Activated naive CD8-positive, alpha-beta T cell treated with anti-CD3 and anti-CD28 coated beads for 36 hours (primary cell): ENCODE measurements around the gene RAB6A. TPM values are rescaled to one million over a fixed set of nuclear protein-coding genes. Genes with fewer than 3 reads are reported as not detected.
"Not testable (repeated sequence)": the region's sequence is repeated elsewhere in the genome, so short reads cannot be mapped to it uniquely, and the experiment has no call there.

Experiments used
- DNase-seq: peaks from one replicate; pipeline ENCODE4 v3.0.0; 2021
- H3K27ac Mint-ChIP-seq: one replicate; pipeline ENCODE4 v1.8.0; 2022; ENCODE audit warnings: mild to moderate bottlenecking, moderate library complexity, mixed read lengths
- H3K27me3 Mint-ChIP-seq: one replicate; pipeline ENCODE4 v1.8.0; 2022; ENCODE audit warnings: mild to moderate bottlenecking, mixed read lengths
- H3K36me3 Mint-ChIP-seq: one replicate; pipeline ENCODE4 v1.8.0; 2021; ENCODE audit warnings: mild to moderate bottlenecking, mixed read lengths
- H3K4me1 Mint-ChIP-seq: one replicate; pipeline ENCODE4 v1.8.0; 2021; ENCODE audit warnings: mixed read lengths
- H3K4me3 Mint-ChIP-seq: one replicate; pipeline ENCODE4 v1.8.0; 2022; ENCODE audit warnings: mild to moderate bottlenecking, moderate library complexity, mixed read lengths
- H3K9me3 Mint-ChIP-seq: one replicate; pipeline ENCODE4 v1.8.0; 2022; ENCODE audit warnings: mixed read lengths
- total RNA-seq, 2 experiments: library from RNA; stranded (reverse); gene quantifications; one replicate each; pipeline ENCODE4 v1.2.3, GENCODE V29; 2021

The RAB6A gene
- total RNA-seq, result 10 to 100 TPM; 54.7 to 57.3 TPM

- Mint-ChIP-seq H3K4me1 (peaks cover 20% of the 10 kb centered on the region), H3K27ac (peak within 1 kb of the TSS; percentile 89), H3K9me3 (no peaks in the 10 kb centered on the region), H3K27me3 (peaks cover 5% of the 10 kb centered on the region), H3K4me3 (peak within 1 kb of the TSS; percentile 97), H3K36me3 (peaks cover 6% of the 10 kb centered on the region)
- peak; percentile 99 for DNase-seq
Observed at GRCh38 chr11:73760679-73761402, at the start of gene RAB6A. Gene RAB6A (minus strand): TSS chr11:73761074. CDS start chr11:73760635, 439 bp downstream.

GRCh38 chr11:73810637-73811036, 49.8 kb upstream of the RAB6A start:
- H3K4me1 Mint-ChIP-seq, result peaks cover 6% of the 10 kb centered on the region

GRCh38 chr11:73808052-73808451, 47.2 kb upstream of the RAB6A start:
- no peak for DNase-seq
- Mint-ChIP-seq H3K27ac (no peak overlapping the region), H3K4me1 (peaks cover 3% of the 10 kb centered on the region), H3K27me3 (no peaks in the 10 kb centered on the region), H3K9me3 (no peaks in the 10 kb centered on the region), H3K4me3 (no peak overlapping the region), H3K36me3 (peaks cover 23% of the 10 kb centered on the region)

More at GRCh38 chr11:73810637-73811036, 49.8 kb upstream of the RAB6A start:
- Mint-ChIP-seq H3K27ac (no peak overlapping the region), H3K9me3 (no peaks in the 10 kb centered on the region), H3K27me3 (no peaks in the 10 kb centered on the region), H3K36me3 (peaks cover 22% of the 10 kb centered on the region), H3K4me3 (no peak overlapping the region)
- DNase-seq, result no peak

- no peak for DNase-seq
- H3K9me3 Mint-ChIP-seq, result no peaks in the 10 kb centered on the region
- H3K4me1 Mint-ChIP-seq, result no peaks in the 10 kb centered on the region
- no peak overlapping the region for H3K27ac Mint-ChIP-seq
- H3K36me3 Mint-ChIP-seq, result peaks cover 17% of the 10 kb centered on the region
- H3K4me3 Mint-ChIP-seq, result no peak overlapping the region
- H3K27me3 Mint-ChIP-seq, result no peaks in the 10 kb centered on the region
Observed at GRCh38 chr11:73804712-73805111, 43.8 kb upstream of the RAB6A start.

- Mint-ChIP-seq H3K4me1 (no peaks in the 10 kb centered on the region), H3K27me3 (no peaks in the 10 kb centered on the region), H3K36me3 (peaks cover 7% of the 10 kb centered on the region), H3K4me3 (no peak overlapping the region), H3K9me3 (no peaks in the 10 kb centered on the region), H3K27ac (no peak overlapping the region)
- DNase-seq, result no peak
Observed at GRCh38 chr11:73801136-73801535, 40.3 kb upstream of the RAB6A start.

- H3K36me3 Mint-ChIP-seq, result peaks cover 4% of the 10 kb centered on the region
- H3K27me3 Mint-ChIP-seq, result no peaks in the 10 kb centered on the region
- no peak for DNase-seq
- H3K4me3 Mint-ChIP-seq, result no peak overlapping the region
- H3K4me1 Mint-ChIP-seq, result no peaks in the 10 kb centered on the region
- no peaks in the 10 kb centered on the region for H3K9me3 Mint-ChIP-seq
- H3K27ac Mint-ChIP-seq, result no peak overlapping the region
Observed at GRCh38 chr11:73800276-73800806, 39.5 kb upstream of the RAB6A start.

- Mint-ChIP-seq H3K27me3 (no peaks in the 10 kb centered on the region), H3K36me3 (peaks cover 7% of the 10 kb centered on the region), H3K4me3 (no peak overlapping the region)
Observed at GRCh38 chr11:73797457-73797856, 36.6 kb upstream of the RAB6A start.

GRCh38 chr11:73795925-73796632, 35.2 kb upstream of the RAB6A start:
- Mint-ChIP-seq H3K27me3 (no peaks in the 10 kb centered on the region), H3K4me1 (peaks cover 6% of the 10 kb centered on the region), H3K36me3 (peaks cover 10% of the 10 kb centered on the region), H3K4me3 (no peak overlapping the region), H3K9me3 (no peaks in the 10 kb centered on the region), H3K27ac (no peak overlapping the region)
- no peak for DNase-seq

More at GRCh38 chr11:73797457-73797856, 36.6 kb upstream of the RAB6A start:
- no peak overlapping the region for H3K27ac Mint-ChIP-seq
- H3K9me3 Mint-ChIP-seq, result no peaks in the 10 kb centered on the region
- no peak for DNase-seq
- no peaks in the 10 kb centered on the region for H3K4me1 Mint-ChIP-seq

GRCh38 chr11:73792584-73792983, 31.7 kb upstream of the RAB6A start:
- H3K9me3 Mint-ChIP-seq, result no peaks in the 10 kb centered on the region
- H3K36me3 Mint-ChIP-seq, result peaks cover 11% of the 10 kb centered on the region
- H3K4me1 Mint-ChIP-seq, result peaks cover 17% of the 10 kb centered on the region
- H3K27ac Mint-ChIP-seq, result no peak overlapping the region
- H3K4me3 Mint-ChIP-seq, result no peak overlapping the region
- no peak for DNase-seq
- no peaks in the 10 kb centered on the region for H3K27me3 Mint-ChIP-seq

- DNase-seq, result no peak
- Mint-ChIP-seq H3K27ac (peak overlapping the region; percentile 99), H3K27me3 (no peaks in the 10 kb centered on the region), H3K4me1 (peaks cover 20% of the 10 kb centered on the region), H3K4me3 (peak overlapping the region; percentile 91), H3K9me3 (no peaks in the 10 kb centered on the region), H3K36me3 (peaks cover 8% of the 10 kb centered on the region)
Observed at GRCh38 chr11:73789279-73789670, 28.4 kb upstream of the RAB6A start.

- H3K9me3 Mint-ChIP-seq, result no peaks in the 10 kb centered on the region
- H3K4me3 Mint-ChIP-seq, result peak within 1 kb of the TSS; percentile 91
- H3K4me1 Mint-ChIP-seq, result peaks cover 20% of the 10 kb centered on the region
- peak within 1 kb of the TSS; percentile 99 for H3K27ac Mint-ChIP-seq
- DNase-seq, result peak; percentile 91
- no peaks in the 10 kb centered on the region for H3K27me3 Mint-ChIP-seq
- H3K36me3 Mint-ChIP-seq, result peaks cover 5% of the 10 kb centered on the region
Observed at GRCh38 chr11:73787643-73788558, 27.0 kb upstream of the RAB6A start, which contains the start of gene MRPL48. Gene MRPL48 (plus strand): TSS chr11:73787874. CDS start chr11:73787972, 98 bp downstream.

GRCh38 chr11:73787051-73787642, 26.3 kb upstream of the RAB6A start:
- Mint-ChIP-seq H3K4me1 (peaks cover 20% of the 10 kb centered on the region), H3K27me3 (no peaks in the 10 kb centered on the region), H3K9me3 (no peaks in the 10 kb centered on the region), H3K4me3 (peak overlapping the region; percentile 91), H3K27ac (peak overlapping the region; percentile 99), H3K36me3 (peaks cover 5% of the 10 kb centered on the region)
- no peak for DNase-seq

GRCh38 chr11:73785467-73785866, 24.6 kb upstream of the RAB6A start:
- not testable (repeated sequence) for H3K4me3 Mint-ChIP-seq

GRCh38 chr11:73784734-73785133, 23.9 kb upstream of the RAB6A start:
- H3K4me3 Mint-ChIP-seq, result no peak overlapping the region
- peaks cover 13% of the 10 kb centered on the region for H3K4me1 Mint-ChIP-seq
- H3K27ac Mint-ChIP-seq, result no peak overlapping the region

More at GRCh38 chr11:73785467-73785866, 24.6 kb upstream of the RAB6A start:
- DNase-seq, H3K9me3 Mint-ChIP-seq, H3K27ac Mint-ChIP-seq, H3K27me3 Mint-ChIP-seq, H3K36me3 Mint-ChIP-seq: not testable (repeated sequence)
- H3K4me1 Mint-ChIP-seq, result peaks cover 13% of the 10 kb centered on the region

More at GRCh38 chr11:73784734-73785133, 23.9 kb upstream of the RAB6A start:
- Mint-ChIP-seq H3K36me3 (peaks cover 2% of the 10 kb centered on the region), H3K9me3 (no peaks in the 10 kb centered on the region), H3K27me3 (peaks cover 6% of the 10 kb centered on the region)
- no peak for DNase-seq
